SJSA1 (cell line): ENCODE measurements around the gene CLDND1. TPM values are rescaled to one million over a fixed set of nuclear protein-coding genes. Genes with fewer than 3 reads are reported as not detected.
A peak's percentile ranks its signal among the peaks of the same experiment; 100 is the strongest.
"Not testable (repeated sequence)": the region's sequence is repeated elsewhere in the genome, so short reads cannot be mapped to it uniquely, and the experiment has no call there.

ENCODE experiments used
- DNase-seq, 2 experiments: peaks; one replicate each; pipeline ENCODE4 v3.0.0-alpha.2; 2015 to 2020; ENCODE audit warnings: low spot score in 2 of 2, low read depth in 1 of 2
- H3K27ac ChIP-seq: fragments of 250-450 bp; sonication (Bioruptor Pico); 2 replicates; pipeline ENCODE4 v1.5.1; 2020; ENCODE audit warnings: mild to moderate bottlenecking, moderate library complexity
- H3K27me3 ChIP-seq: fragments of 250-450 bp; sonication (Bioruptor Pico); replicated peaks from 2 replicates; pipeline ENCODE4 v1.5.1; 2020; ENCODE audit warnings: mild to moderate bottlenecking, moderate library complexity
- H3K36me3 ChIP-seq: fragments of 250-450 bp; sonication (Bioruptor Pico); 2 replicates; pipeline ENCODE4 v1.5.1; 2020; ENCODE audit warnings: mild to moderate bottlenecking
- H3K4me1 ChIP-seq: fragments of 250-450 bp; sonication (Bioruptor Pico); replicated peaks from 2 replicates; pipeline ENCODE4 v1.6.1; 2021; ENCODE audit warnings: mild to moderate bottlenecking
- H3K4me3 ChIP-seq: fragments of 250-450 bp; sonication (Bioruptor Pico); 2 replicates; pipeline ENCODE4 v1.5.1; 2020; ENCODE audit warnings: mild to moderate bottlenecking
- H3K9me3 ChIP-seq: fragments of 250-450 bp; sonication (Bioruptor Pico); replicated peaks from 2 replicates; pipeline ENCODE4 v1.5.1; 2020; ENCODE audit warnings: mild to moderate bottlenecking
- total RNA-seq: library from RNA; depleted of rRNA; stranded (reverse); fragments of >200 nt; shearing (Covaris generic); gene quantifications from 2 replicates; pipeline ENCODE4 v1.2.3, GENCODE V29; 2014; rRNA removed

The CLDND1 gene
- total RNA-seq, result 139 and 213 TPM in 2 replicates

- Histone ChIP-seq H3K4me3 (peak within 1 kb of the TSS; percentile 92), H3K27ac (peak within 1 kb of the TSS; percentile 92), H3K27me3 (no peaks in the 10 kb centered on the region), H3K36me3 (peaks cover 48% of the 10 kb centered on the region), H3K9me3 (no peaks in the 10 kb centered on the region; the same call in 1 of the 2 replicates), H3K4me1 (peaks cover 15% of the 10 kb centered on the region)
- peak; percentile 89 to 95 for DNase-seq
Observed at GRCh38 chr3:98522544-98523281, at the start of gene CLDND1. Gene CLDND1 (minus strand): TSS chr3:98522902. CDS start chr3:98521424, 1,478 bp downstream.

- H3K4me1 ChIP-seq, result peaks cover 30% of the 10 kb centered on the region
- H3K9me3 ChIP-seq, result no peaks in the 10 kb centered on the region
- no peaks in the 10 kb centered on the region for H3K27me3 ChIP-seq
- DNase-seq, result no peak
- H3K4me3 ChIP-seq, result no peak overlapping the region
- no peak overlapping the region for H3K27ac ChIP-seq
- no peaks in the 10 kb centered on the region for H3K36me3 ChIP-seq
Observed at GRCh38 chr3:98568402-98568801, 45.7 kb upstream of the CLDND1 start.

DNA sequence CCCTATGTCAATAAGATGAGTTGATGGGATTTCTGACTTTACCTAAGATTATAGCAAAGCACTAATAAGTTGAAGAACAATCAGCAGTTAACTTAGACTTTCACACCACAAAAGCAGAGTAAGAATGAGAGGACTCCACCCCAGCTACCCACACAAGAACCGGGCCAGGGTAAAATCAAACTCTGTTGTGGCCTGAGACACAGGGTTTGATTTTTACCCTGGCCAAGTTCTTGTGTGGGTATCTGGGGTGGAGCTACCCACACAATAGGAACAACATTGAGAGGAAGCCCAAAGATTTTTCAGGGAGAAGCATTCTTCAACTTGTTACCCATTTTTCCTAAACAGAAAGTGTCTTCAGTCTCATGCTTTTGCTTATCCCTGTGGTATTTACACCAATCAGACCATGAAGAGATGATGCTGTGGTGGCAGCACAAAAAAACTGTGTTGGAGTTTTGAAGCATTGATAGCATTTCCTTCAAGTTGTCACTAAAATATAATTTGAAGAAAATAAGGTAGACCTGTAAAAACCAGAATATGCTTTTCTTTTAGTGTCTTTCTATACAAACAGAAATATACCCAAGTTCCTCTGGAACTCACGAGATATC lies 45.1 kb upstream of the CLDND1 start:
- H3K4me3 ChIP-seq, result no peak overlapping the region
- no peak overlapping the region for H3K27ac ChIP-seq
- H3K9me3 ChIP-seq, result no peaks in the 10 kb centered on the region
- H3K4me1 ChIP-seq, result peaks cover 31% of the 10 kb centered on the region
- H3K36me3 ChIP-seq, result no peaks in the 10 kb centered on the region
- no peaks in the 10 kb centered on the region for H3K27me3 ChIP-seq
- DNase-seq, result no peak

- Histone ChIP-seq H3K4me1 (peaks cover 39% of the 10 kb centered on the region), H3K4me3 (no peak overlapping the region), H3K27me3 (no peaks in the 10 kb centered on the region), H3K36me3 (no peaks in the 10 kb centered on the region), H3K9me3 (no peaks in the 10 kb centered on the region), H3K27ac (no peak overlapping the region)
- no peak for DNase-seq
Observed at GRCh38 chr3:98565843-98566242, 43.1 kb upstream of the CLDND1 start.

GRCh38 chr3:98565237-98565643 lies 42.5 kb upstream of the CLDND1 start:
- Histone ChIP-seq H3K36me3 (no peaks in the 10 kb centered on the region), H3K9me3 (no peaks in the 10 kb centered on the region), H3K27me3 (no peaks in the 10 kb centered on the region), H3K4me1 (peaks cover 39% of the 10 kb centered on the region), H3K27ac (no peak overlapping the region), H3K4me3 (no peak overlapping the region)
- no peak for DNase-seq

- DNase-seq, result no peak
- Histone ChIP-seq H3K27ac (peak overlapping the region; percentile 43), H3K4me3 (no peak overlapping the region), H3K36me3 (no peaks in the 10 kb centered on the region), H3K9me3 (no peaks in the 10 kb centered on the region), H3K27me3 (no peaks in the 10 kb centered on the region), H3K4me1 (peaks cover 39% of the 10 kb centered on the region)
Observed at GRCh38 chr3:98564282-98565005, 41.7 kb upstream of the CLDND1 start.

- no peaks in the 10 kb centered on the region for H3K27me3 ChIP-seq
- DNase-seq, result peak in 1 of 2 experiments; percentile 54
- H3K27ac ChIP-seq, result peak overlapping the region; percentile 43
- H3K36me3 ChIP-seq, result no peaks in the 10 kb centered on the region
- no peak overlapping the region for H3K4me3 ChIP-seq
- peaks cover 39% of the 10 kb centered on the region for H3K4me1 ChIP-seq
- H3K9me3 ChIP-seq, result no peaks in the 10 kb centered on the region
Observed at GRCh38 chr3:98563661-98564281, 41.1 kb upstream of the CLDND1 start.

GRCh38 chr3:98561727-98562521 lies 39.2 kb upstream of the CLDND1 start:
- Histone ChIP-seq H3K27ac (peak overlapping the region; percentile 43; the same call in 1 of the 2 replicates), H3K4me1 (peaks cover 49% of the 10 kb centered on the region), H3K27me3 (no peaks in the 10 kb centered on the region), H3K36me3 (no peaks in the 10 kb centered on the region), H3K4me3 (no peak overlapping the region), H3K9me3 (no peaks in the 10 kb centered on the region)
- DNase-seq, result peak in 1 of 2 experiments; percentile 22

DNA sequence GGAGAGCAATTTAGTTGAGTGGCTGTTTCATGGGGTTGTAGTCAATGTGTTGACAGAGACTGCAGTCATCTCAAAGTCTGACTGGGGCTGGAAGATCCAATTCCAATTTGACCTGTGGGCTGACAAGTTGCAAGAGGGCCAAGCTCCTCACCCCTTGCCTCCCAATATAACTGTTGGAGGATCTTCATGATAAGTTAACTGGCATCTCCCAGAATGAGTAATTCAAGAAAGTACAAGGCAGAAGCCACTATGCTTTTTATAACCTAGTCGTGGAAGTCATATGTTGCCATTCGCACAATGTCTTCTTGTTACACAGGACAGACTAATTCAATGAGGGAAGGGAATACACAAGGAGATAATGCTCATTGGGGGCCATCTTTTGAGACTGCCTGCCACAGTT lies 38.2 kb upstream of the CLDND1 start:
- Histone ChIP-seq H3K27ac (no peak overlapping the region), H3K36me3 (no peaks in the 10 kb centered on the region), H3K4me1 (peaks cover 55% of the 10 kb centered on the region), H3K27me3 (no peaks in the 10 kb centered on the region), H3K4me3 (no peak overlapping the region), H3K9me3 (no peaks in the 10 kb centered on the region)
- no peak for DNase-seq

GRCh38 chr3:98559769-98560168 lies 37.1 kb upstream of the CLDND1 start:
- not testable (repeated sequence) for H3K27ac ChIP-seq, H3K27me3 ChIP-seq, H3K4me3 ChIP-seq, H3K9me3 ChIP-seq, DNase-seq, H3K36me3 ChIP-seq
- peaks cover 48% of the 10 kb centered on the region for H3K4me1 ChIP-seq

- H3K27me3 ChIP-seq, result no peaks in the 10 kb centered on the region
- H3K36me3 ChIP-seq, result no peaks in the 10 kb centered on the region
- H3K4me1 ChIP-seq, result peaks cover 48% of the 10 kb centered on the region
- no peak for DNase-seq
- H3K27ac ChIP-seq, result no peak overlapping the region
- H3K4me3 ChIP-seq, result no peak overlapping the region
- H3K9me3 ChIP-seq, result no peaks in the 10 kb centered on the region
Observed at GRCh38 chr3:98558100-98558827, 35.6 kb upstream of the CLDND1 start.

DNA sequence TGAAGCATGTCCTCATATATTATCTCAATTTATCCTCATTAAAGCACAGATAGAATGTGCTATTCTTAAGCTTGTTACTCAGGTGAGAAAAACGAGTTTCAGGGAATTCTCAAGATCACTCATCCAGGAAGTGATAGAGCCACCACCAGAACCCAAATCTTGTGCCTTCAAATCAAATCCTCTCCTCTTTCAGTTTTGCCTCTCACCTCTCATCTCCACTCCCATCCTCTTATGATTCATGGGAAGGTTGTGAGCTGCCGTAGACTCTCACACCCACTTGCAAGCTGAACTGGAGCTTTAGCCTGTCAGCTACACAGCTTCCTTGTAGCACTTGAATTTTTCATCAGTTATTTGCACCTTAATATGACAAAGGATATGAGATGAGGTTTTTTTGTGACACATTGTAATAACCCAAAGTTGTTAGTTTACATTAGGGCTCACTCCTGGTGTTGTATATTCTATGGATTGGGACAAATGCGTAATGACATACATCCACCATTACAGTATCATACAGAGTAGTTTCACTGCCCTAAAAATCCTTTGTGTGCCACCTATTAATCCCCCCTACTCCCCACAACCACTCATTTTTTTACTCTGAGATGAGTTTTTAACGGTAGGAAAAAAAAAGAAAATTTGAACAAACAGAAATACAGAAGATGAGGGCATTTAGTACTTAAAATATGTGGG lies 34.8 kb upstream of the CLDND1 start:
- Histone ChIP-seq H3K27ac (peak overlapping the region; percentile 98), H3K36me3 (no peaks in the 10 kb centered on the region)

More for the DNA sequence above, 34.8 kb upstream of the CLDND1 start:
- peaks cover 46% of the 10 kb centered on the region for H3K4me1 ChIP-seq
- no peaks in the 10 kb centered on the region for H3K27me3 ChIP-seq
- H3K4me3 ChIP-seq, result no peak overlapping the region
- peak in 1 of 2 experiments; percentile 33 for DNase-seq
- H3K9me3 ChIP-seq, result no peaks in the 10 kb centered on the region
